K562 (cell line): ENCODE data around the gene VARS1. TPM values are rescaled to one million over a fixed set of nuclear protein-coding genes. Genes with fewer than 3 reads are reported as not detected.
A peak's percentile ranks its signal among the peaks of the same experiment; 100 is the strongest.

ENCODE experiments used
- C11orf30 ChIP-seq: fragments of 450-650 bp; IDR thresholded peaks from 2 replicates; pipeline ENCODE4 v1.6.1; 2016; ENCODE audit warnings: low read depth, mild to moderate bottlenecking
- EGR1 ChIP-seq: fragments of 450-650 bp; conservative IDR thresholded peaks from 2 replicates; pipeline ENCODE4 v1.6.1; 2017; ENCODE audit warnings: mild to moderate bottlenecking
- EP400 ChIP-seq: fragments of 450-650 bp; IDR thresholded peaks from 2 replicates; pipeline ENCODE4 v1.6.1; 2017; ENCODE audit warnings: antibody characterized with exemption, mild to moderate bottlenecking, moderate library complexity
- ETS1 ChIP-seq: conservative IDR thresholded peaks from 2 replicates; pipeline ENCODE4 v1.6.1; 2011; ENCODE audit warnings: low read depth, mild to moderate bottlenecking, low read length; ENCODE audit not compliant: control insufficient read depth
- IRF2 ChIP-seq: sonication (generic); formaldehyde crosslinking; IDR thresholded peaks from 2 replicates; pipeline ENCODE4 v1.8.1; 2022; ENCODE audit warnings: mild to moderate bottlenecking, missing genetic modification reagents
- POLR2G ChIP-seq: fragments of 200-400 bp; formaldehyde crosslinking; IDR thresholded peaks from 2 replicates; pipeline ENCODE4 v1.6.1; 2017; ENCODE audit warnings: low read depth, mild to moderate bottlenecking, antibody characterized with exemption, low read length, moderate library complexity
- POLR3A ChIP-seq: IDR thresholded peaks from 2 replicates; pipeline ENCODE4 v1.6.1; 2011; ENCODE audit warnings: borderline replicate concordance, mild to moderate bottlenecking, moderate library complexity; ENCODE audit not compliant: insufficient read length, insufficient read depth; ENCODE audit errors: extremely low read depth
- RFX5 ChIP-seq: IDR thresholded peaks from 2 replicates; pipeline ENCODE4 v1.6.1; 2011; ENCODE audit warnings: low read depth, mild to moderate bottlenecking, improper control_type of control experiment, low read length
- SMARCA4 ChIP-seq: fragments of 450-650 bp; IDR thresholded peaks from 2 replicates; pipeline ENCODE4 v1.6.1; 2016
- SP1 ChIP-seq: sonication (generic); formaldehyde crosslinking; IDR thresholded peaks from 2 replicates; pipeline ENCODE4 v1.8.1; 2022; ENCODE audit warnings: mild to moderate bottlenecking, missing genetic modification reagents
- U2AF2 ChIP-seq: fragments of 200-400 bp; formaldehyde crosslinking; optimal IDR thresholded peaks from 2 replicates; pipeline ENCODE3; 2017; ENCODE audit warnings: low read depth, mild to moderate bottlenecking, low read length
- VEZF1 ChIP-seq: fragments of 200-800 bp; sonication (Bioruptor generic); IDR thresholded peaks from 2 replicates; pipeline ENCODE4 v1.6.1; 2017; ENCODE audit warnings: missing genetic modification characterization, missing compliant biosample characterization
- ZBTB43 ChIP-seq: sonication (generic); formaldehyde crosslinking; IDR thresholded peaks from 2 replicates; pipeline ENCODE4 v1.8.0; 2023; ENCODE audit warnings: mild to moderate bottlenecking, missing genetic modification reagents
- ZNF263 ChIP-seq: sonication (generic); formaldehyde crosslinking; IDR thresholded peaks from 2 replicates; pipeline ENCODE4 v1.8.0; 2022; ENCODE audit warnings: mild to moderate bottlenecking, missing genetic modification reagents, borderline replicate concordance
- ZNF395 ChIP-seq: fragments of 200-800 bp; sonication (Bioruptor generic); IDR thresholded peaks from 2 replicates; pipeline ENCODE4 v1.6.1; 2017; ENCODE audit warnings: missing genetic modification characterization, missing compliant biosample characterization
- polyA plus RNA-seq, 8 experiments: library from polyadenylated mRNA; depleted of rRNA in 4 of 8; stranded (reverse) in 5 of 8; unstranded in 3 of 8; fragments of >200 nt; fragmentation: Nextera tagmentation in 2 of 8; fragmentation: Illumina TruSeq in 1 of 8; extraction: Ambion mirVana in 2 of 8; extraction: Trizol in 1 of 8; gene quantifications; 2 replicates each; pipeline versions ENCODE4 v1.2.1 to v1.2.3, GENCODE V29; 2011 to 2014; ENCODE audit warnings: inconsistent platforms in 1 of 8, missing spikeins in 1 of 8
- total RNA-seq, 7 experiments: library from RNA; depleted of rRNA in 6 of 7; stranded (reverse); fragments of >200 nt in 6 of 7; fragmentation: Illumina TruSeq in 2 of 7; extraction: Trizol in 2 of 7; gene quantifications; 2 replicates each; pipeline versions ENCODE4 v1.2.1 to v1.2.3, GENCODE V29; 2011 to 2021; ENCODE audit warnings: low replicate concordance in 1 of 7
- TF ChIP-seq, protein P1 (sequence below): sonication (generic); formaldehyde crosslinking; IDR thresholded peaks from 2 replicates; pipeline ENCODE4 v1.4.0; 2020; ENCODE audit warnings: mild to moderate bottlenecking, missing genetic modification reagents
- TF ChIP-seq, protein P2 (sequence below): fragments of 250-450 bp; sonication (Bioruptor Pico); IDR thresholded peaks from 2 replicates; pipeline ENCODE4 v1.8.0; 2021; ENCODE audit warnings: mild to moderate bottlenecking, moderate library complexity

VARS1 gene
- total and polyA plus RNA-seq, 9 of the 15 experiments (the other 6 are each of a cell fraction or from before 2014, with no cell fraction given), result 2.9 to 488 (median 130) TPM

DNA sequence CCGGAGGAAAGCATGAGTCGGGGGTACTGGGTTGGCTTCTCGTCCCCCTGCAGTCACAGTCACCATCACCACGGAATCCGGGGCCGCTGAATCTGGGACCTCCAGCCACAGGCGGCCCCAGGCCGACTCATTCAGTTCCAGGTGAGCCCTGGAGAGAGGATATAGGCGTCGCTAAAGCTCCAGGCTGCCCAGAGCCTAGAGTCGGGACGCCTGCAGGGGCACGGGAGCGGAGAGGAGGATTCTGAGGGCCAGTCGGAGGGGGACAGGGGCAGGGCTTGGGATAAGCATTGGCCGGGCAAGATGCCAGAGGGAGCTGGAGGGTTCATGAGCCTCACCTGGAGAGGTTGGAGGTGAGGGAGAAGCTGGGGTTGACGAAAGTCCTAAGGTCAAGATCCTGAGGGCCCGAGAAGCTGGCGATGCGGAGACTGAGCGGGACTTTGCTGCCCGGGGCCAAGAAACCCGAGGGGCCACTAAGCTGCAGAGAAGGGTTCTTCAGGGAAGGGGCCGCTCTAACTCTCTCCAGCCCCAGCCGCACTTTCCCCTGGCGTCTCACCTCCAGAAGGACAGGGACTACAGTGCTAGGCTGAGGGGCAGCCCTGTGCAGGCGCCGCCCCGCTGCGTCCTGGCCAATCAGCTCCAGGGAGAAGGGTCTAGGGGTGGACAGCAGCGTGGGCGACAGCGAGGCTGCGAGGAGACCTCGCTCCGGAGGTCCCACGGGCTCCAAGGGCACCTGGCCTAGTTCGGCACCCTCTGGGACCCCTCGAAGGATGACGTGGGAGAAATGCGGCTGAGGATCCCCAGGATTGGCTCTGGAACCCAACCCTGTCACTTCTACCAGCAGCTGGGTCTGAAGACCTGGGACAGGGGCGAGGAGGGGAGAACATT is 29.4 kb downstream of the VARS1 start (continued):
- TF ChIP-seq, protein P1, sequence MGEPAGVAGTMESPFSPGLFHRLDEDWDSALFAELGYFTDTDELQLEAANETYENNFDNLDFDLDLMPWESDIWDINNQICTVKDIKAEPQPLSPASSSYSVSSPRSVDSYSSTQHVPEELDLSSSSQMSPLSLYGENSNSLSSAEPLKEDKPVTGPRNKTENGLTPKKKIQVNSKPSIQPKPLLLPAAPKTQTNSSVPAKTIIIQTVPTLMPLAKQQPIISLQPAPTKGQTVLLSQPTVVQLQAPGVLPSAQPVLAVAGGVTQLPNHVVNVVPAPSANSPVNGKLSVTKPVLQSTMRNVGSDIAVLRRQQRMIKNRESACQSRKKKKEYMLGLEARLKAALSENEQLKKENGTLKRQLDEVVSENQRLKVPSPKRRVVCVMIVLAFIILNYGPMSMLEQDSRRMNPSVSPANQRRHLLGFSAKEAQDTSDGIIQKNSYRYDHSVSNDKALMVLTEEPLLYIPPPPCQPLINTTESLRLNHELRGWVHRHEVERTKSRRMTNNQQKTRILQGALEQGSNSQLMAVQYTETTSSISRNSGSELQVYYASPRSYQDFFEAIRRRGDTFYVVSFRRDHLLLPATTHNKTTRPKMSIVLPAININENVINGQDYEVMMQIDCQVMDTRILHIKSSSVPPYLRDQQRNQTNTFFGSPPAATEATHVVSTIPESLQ (CRISPR knock-in tag), result no peak
- TF ChIP-seq U2AF2 (no peak), SP1 (CRISPR knock-in tag) (no peak), ZNF395 (CRISPR knock-in tag) (no peak), EGR1 (no peak), ZNF263 (CRISPR knock-in tag) (no peak), VEZF1 (no peak), ZBTB43 (CRISPR knock-in tag) (no peak), ETS1 (no peak), SMARCA4 (no peak), POLR3A (no peak), RFX5 (no peak), C11orf30 (no peak), IRF2 (no peak), EP400 (no peak), POLR2G (peak; percentile 77)
- TF ChIP-seq, protein P2, sequence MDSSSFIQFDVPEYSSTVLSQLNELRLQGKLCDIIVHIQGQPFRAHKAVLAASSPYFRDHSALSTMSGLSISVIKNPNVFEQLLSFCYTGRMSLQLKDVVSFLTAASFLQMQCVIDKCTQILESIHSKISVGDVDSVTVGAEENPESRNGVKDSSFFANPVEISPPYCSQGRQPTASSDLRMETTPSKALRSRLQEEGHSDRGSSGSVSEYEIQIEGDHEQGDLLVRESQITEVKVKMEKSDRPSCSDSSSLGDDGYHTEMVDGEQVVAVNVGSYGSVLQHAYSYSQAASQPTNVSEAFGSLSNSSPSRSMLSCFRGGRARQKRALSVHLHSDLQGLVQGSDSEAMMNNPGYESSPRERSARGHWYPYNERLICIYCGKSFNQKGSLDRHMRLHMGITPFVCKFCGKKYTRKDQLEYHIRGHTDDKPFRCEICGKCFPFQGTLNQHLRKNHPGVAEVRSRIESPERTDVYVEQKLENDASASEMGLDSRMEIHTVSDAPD (CRISPR knock-in tag), result no peak
